Adrenal gland (tissue), 5 donors: ENCODE measurements around the gene CMTM6.

Source experiments
- POLR2A ChIP-seq, 2 donors: fragments of 450-650 bp; IDR thresholded peaks; one replicate each; pipeline ENCODE4 v1.6.1; 2017; ENCODE audit warnings: antibody characterized with exemption in 2 of 2, mild to moderate bottlenecking in 2 of 2, moderate library complexity in 1 of 2
- TF ChIP-seq, protein P1 (sequence below), 6 experiments: fragments of 450-650 bp in 4 of 6; fragments of 200-600 bp in 2 of 6; sonication (generic) in 1 of 6; IDR thresholded peaks; 1 replicate in 5 of 6; 2 replicates in 1 of 6; pipeline versions ENCODE4 v1.5.1 to v1.8.0; 2016 to 2021; ENCODE audit warnings: antibody characterized with exemption in 6 of 6, mild to moderate bottlenecking in 2 of 6, moderate library complexity in 1 of 6
- donor health status: DM: no; HTN: no; CAD: no.

DNA sequence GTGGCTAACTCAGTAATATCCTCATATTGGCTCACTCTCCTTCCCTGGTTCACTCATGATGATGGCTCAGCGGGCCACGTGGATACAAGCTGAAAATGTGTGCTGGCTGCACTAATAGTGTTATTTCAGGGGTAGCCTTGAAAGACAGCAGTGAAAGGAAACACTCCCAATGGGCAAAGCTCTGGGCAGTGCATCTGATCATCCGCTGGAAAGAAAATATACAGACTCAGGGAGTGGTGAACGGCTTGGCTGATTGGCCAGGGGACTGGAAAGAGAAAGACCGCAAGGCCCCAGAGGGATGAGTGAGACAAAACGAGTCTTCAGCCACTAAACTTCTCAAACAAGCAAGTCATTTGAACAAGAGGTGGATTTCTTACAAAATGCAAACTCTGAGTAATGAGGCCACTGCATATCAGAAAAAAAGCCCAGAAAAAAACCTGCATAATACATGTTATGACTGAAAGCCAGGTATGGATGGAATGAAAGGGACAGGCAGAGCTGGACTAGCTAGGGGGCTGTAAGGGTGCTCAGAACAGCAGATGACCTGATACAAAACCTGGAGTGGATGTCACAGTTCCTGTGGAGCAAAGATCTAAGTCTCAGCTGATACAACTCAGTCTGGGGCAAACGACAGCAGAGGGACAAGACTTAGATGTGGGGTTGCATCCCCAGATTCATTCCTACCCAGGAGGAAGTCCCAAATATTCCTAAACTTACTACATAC lies 33.3 kb downstream of the CMTM6 start:
- TF ChIP-seq, protein P1, sequence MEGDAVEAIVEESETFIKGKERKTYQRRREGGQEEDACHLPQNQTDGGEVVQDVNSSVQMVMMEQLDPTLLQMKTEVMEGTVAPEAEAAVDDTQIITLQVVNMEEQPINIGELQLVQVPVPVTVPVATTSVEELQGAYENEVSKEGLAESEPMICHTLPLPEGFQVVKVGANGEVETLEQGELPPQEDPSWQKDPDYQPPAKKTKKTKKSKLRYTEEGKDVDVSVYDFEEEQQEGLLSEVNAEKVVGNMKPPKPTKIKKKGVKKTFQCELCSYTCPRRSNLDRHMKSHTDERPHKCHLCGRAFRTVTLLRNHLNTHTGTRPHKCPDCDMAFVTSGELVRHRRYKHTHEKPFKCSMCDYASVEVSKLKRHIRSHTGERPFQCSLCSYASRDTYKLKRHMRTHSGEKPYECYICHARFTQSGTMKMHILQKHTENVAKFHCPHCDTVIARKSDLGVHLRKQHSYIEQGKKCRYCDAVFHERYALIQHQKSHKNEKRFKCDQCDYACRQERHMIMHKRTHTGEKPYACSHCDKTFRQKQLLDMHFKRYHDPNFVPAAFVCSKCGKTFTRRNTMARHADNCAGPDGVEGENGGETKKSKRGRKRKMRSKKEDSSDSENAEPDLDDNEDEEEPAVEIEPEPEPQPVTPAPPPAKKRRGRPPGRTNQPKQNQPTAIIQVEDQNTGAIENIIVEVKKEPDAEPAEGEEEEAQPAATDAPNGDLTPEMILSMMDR (IDR thresholded peaks at IDR 0.05), result no peak
- TF ChIP-seq POLR2A (IDR thresholded peaks at IDR 0.05), result no peak
